Midbrain (tissue), 1 donor: ENCODE data around the gene DOK1.

ENCODE experiments used
- DNase-seq: peaks from one replicate; lab custom pipeline; 2025; lab: John Stamatoyannopoulos, UW

The DOK1 gene

DNA sequence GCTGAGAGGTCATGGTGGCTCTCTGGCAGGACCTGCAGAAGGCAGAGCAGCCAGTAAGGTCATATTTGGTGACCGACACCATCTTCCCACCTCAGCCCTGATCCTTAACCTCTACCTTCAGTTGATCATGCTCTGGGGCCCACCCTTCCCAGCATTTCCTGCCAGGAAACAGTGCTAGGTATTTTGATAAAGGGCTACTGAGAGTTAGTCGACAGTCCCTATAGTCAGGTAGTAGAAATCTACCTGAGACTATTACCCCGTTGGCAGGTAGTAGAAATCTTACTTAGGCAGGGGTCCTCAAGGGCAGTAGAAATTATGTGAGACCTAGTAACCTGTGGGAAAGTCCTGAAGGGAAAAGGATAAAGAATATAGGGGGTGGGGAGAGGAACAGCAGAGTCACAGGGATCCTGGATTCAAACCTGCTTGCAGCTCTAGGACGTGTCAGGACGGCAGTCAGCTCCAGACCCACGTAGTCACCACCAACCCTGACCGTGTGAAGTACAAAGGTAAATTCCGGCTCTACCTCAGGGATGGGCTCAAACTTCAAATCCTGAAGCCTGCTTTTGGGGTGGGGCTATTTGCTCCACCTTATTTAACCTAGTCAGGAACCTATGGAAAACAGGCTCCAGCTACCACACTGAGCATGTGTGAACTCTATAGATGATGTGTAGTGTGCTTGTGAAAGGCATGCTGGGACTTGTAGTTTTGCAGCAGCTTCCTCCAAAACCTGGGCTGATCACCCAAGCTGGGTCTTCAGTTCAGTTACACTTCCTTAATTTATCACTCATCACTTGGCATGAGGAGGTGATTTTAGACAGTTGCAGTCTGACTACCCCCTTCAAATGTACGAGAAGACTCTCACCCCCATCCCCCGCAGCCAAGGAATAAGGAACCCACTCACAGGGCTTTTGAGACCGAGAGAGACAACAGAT lies 28.5 kb upstream of the DOK1 start, which contains the start of gene DQX1:
Gene DQX1, minus strand, starts transcription at position 515 of the 932 bp plus-strand sequence. Its CDS starts 502 bp downstream, at position 13.
- no peak for DNase-seq

DNA sequence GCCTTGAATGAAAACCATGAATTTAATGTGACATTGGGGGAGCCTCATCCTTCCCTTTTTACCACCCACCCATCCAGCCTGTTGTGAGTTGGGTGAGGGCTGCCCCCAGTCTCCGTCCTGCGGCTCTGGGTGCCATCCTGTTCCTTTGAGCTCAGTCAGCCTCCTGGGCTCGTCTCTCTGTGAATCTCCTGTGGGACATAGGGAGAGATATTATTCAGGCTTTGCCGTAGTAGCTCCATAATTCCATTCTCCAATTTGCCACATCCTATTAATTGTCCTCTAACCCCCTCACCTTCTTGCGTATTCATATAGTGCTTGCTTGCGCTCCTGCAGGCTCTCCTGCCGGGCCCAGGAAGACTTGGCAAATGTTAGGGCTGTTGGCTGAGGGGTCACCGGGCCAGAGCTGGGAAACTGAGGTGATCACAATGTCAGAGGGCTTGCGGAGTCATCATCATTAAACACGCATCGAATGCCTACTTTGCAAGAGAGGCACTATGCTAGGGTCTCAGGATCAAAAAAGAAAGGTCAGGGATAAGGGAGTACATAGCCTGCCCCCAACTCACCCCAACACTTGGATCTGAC lies 27.8 kb upstream of the DOK1 start:
- no peak for DNase-seq

DNA sequence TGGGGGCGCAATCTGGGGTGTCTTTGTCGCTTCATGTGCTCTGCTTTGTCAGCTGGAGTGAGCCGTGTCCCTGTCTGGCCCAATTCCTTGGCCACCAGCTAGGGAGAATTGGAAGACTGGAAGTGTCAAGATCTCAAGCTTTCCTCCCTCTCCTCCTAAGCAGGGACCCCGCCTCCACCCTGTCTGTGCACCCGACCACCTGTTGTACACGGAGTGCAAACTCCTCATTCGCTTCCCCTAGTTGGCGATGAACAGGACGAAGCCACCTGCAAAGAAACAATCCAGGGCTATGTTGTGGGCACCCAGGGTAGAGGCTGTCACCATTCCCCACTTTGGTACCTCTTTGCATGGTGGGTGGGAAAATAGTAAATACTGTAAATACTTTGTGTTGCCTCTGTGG lies 26.8 kb upstream of the DOK1 start:
- DNase-seq = no peak

DNA sequence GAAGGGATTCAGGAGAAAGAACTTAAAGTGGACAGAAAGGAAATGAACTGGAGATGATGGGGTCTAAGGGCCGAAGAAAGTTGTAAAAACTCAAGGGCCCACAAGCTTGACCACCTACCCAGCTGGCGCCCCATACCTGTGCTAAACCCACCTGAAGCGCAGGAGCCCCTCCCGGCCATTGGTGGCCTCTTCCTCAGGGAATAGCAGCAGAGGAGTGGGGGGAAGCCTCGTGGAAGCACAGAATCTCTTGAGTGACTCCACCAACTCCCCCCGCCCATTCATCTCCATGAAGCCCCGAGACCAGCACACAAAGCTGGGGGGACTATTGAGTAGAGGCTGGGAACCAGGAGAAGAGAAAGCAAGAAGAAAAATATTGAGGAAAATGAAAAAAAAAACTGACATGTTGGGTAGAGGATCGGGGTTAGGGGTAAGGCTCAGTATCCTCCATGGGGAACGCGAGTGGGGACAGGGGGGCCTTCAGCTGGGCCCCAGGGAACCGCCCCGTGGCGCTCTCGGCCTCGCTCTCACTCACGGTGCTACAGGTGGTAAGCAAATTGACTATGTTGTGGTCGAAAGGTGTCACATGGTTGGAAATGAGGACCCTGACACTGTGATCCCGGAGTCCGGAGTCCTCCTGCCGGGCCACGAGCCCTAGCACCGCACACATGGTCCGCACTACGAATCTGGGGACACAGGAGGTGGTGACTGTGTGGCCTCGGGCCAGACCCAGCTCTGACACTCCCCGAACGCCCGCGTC lies 25.7 kb upstream of the DOK1 start:
- no peak for DNase-seq

DNA sequence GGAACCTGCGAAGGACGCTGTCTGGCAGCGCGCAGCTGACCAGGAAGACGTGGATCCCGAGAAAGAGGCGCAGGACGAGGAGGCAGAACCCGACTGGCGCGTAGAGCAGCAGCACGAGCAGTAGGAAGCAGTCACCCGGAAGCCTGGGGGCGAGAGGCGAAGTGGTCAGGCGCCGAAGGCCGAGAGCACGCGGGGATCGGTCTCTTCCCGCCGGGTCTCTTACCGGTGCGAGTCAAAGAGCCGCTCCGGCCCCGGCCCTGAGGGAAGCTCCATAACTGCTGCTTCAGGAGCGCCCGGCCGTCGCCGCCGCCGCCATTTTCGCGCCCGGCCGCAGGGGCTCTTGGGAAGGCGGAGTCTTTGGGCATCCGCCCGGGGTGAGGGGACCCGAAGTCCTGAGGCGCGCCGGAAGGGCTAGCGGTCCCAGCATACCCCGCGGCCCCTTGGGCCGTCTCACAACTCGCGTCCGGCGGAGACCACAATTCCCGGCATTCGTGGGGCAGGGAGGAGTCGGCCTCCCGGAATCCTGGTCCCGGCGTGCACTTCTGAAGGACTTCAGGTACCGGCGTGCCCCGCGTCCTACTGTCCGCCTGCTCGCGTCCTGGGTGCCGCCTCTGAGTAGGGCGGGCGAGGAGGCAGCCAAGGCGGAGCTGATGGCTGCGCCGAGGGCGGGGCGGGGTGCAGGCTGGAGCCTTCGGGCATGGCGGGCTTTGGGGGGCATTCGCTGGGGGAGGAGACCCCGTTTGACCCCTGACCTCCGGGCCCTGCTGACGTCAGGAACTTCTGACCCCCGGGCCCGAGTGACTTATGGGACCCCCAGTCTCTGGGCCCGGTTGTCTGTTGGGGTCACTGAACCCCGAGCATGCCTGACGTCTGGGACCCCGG lies 24.9 kb upstream of the DOK1 start, which contains the start of the genes AUP1 and HTRA2:
Gene AUP1, minus strand, starts transcription at position 350 of the 882 bp plus-strand sequence. Its CDS starts 77 bp downstream, at position 273.
Gene HTRA2, plus strand, starts transcription at position 577 of the 882 bp plus-strand sequence. Its CDS starts 74 bp downstream, at position 651.
- peak; percentile 99 for DNase-seq

DNA sequence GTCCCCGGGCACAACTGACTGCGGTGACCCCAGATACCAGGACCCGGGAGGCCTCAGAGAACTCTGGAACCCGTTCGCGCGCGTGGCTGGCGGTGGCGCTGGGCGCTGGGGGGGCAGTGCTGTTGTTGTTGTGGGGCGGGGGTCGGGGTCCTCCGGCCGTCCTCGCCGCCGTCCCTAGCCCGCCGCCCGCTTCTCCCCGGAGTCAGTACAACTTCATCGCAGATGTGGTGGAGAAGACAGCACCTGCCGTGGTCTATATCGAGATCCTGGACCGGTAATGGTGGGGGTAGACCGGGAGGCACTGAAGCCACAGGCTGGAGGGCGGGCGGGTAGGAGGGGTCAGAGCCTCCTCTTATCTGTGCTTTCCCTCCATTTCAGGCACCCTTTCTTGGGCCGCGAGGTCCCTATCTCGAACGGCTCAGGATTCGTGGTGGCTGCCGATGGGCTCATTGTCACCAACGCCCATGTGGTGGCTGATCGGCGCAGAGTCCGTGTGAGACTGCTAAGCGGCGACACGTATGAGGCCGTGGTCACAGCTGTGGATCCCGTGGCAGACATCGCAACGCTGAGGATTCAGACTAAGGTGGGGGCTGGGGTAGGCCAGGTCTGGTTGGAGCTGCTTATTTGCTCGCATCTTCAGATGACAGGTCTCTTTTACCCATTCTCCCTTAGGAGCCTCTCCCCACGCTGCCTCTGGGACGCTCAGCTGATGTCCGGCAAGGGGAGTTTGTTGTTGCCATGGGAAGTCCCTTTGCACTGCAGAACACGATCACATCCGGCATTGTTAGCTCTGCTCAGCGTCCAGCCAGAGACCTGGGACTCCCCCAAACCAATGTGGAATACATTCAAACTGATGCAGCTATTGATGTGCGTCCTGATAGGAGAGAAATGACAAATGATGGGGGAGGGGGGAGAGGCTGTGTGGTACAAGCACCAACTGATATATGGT lies 24.0 kb upstream of the DOK1 start:
- DNase-seq = no peak

DNA sequence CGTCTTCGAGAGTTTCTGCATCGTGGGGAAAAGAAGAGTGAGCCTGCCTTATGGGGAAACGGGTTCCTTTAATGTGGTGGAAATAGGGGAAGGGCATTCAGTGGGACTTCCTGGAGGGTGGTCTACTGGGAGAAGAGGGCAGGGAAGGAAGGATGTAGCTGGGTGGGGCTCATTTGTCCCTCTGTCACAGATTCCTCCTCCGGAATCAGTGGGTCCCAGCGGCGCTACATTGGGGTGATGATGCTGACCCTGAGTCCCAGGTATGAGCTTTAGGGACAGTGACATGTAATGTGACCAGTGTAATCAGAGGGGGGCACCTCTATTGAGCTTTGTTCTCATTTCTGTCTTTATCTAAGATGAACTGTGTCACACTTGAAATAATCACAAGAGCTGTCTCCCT lies 22.9 kb upstream of the DOK1 start:
- DNase-seq = no peak

DNA sequence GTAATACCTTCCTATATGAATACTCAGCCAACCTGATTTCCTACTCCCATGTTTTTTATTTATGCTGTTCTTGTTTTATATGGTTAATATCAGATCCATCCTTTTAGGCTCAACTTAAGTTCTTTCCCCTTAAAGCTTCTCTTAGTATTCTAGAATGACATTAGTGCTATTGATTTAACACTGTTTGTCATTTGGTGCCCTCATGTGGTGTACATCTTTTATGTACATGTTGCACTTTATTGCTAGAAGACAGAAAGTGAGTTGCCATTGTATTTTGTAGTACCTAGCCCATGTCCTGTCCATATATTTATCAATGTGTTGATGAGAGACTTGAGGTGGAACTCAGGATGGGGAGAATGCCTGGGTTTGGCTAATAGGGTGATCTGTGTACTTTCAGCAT lies 22.3 kb upstream of the DOK1 start:
- DNase-seq = no peak

DNA sequence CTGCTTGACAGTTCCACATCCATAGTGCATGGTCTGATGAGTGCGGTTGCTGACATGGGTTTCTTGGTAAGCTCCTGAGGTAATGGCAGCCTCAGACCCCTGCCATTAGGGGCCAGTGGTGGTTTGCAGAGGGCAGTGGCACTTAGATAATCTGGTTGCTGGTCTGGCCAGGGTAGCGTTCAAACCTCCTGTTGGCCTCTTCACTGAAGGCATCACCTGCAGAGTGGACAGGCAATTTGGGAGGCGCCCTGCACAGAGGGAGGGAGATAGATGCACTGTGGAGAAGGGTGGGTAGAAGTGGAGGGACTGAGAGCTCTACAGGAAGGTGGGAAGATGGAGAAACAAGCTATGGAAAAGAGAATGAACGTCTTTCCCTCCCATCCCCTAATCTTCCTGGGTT lies 21.1 kb upstream of the DOK1 start:
- DNase-seq = no peak

DNA sequence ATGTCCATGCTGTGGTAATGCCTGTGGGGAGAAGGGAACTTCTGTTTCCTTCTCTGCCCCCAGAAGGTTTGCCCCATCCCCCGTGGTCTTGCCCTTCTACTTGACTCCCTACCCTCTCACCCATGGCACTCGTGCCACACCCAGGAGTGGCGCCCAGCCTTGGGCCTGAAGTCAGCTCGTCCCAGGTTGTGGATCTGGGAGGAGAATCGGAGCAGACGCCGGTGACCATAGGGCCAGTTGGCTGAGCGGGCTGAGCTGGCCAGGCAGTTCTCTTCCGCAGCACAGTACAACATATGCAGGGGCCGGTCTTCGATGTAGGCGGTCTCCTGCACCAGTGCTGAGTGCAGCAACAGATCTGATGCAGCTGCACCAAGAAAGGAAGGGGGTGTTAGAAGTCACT lies 20.1 kb upstream of the DOK1 start:
- no peak for DNase-seq

DNA sequence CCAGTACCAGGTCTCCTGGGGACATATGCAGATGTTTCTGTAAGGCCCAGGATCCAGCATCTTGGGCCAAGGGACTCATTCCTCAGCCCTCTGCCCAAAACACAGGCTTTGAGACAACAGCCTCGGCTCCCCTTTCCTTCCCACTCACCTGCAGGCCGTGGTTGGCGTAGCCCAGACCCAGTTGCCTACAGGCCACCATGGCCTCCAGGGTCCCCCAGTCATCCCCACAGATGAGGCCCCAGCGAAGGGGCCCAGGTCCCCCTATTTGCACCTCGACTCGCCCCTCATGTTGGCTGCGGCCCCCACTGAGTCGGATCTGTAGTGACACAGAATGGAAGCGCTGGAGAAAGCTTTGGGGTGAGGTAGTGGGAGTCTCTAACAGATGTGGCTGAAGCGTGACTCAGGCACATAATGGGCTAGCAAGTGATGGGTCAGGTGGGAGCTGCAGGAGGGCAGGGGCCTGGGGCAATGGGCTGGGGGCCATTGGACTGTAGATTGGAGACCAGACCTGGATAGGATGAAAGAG lies 19.0 kb upstream of the DOK1 start:
- no peak for DNase-seq

DNA sequence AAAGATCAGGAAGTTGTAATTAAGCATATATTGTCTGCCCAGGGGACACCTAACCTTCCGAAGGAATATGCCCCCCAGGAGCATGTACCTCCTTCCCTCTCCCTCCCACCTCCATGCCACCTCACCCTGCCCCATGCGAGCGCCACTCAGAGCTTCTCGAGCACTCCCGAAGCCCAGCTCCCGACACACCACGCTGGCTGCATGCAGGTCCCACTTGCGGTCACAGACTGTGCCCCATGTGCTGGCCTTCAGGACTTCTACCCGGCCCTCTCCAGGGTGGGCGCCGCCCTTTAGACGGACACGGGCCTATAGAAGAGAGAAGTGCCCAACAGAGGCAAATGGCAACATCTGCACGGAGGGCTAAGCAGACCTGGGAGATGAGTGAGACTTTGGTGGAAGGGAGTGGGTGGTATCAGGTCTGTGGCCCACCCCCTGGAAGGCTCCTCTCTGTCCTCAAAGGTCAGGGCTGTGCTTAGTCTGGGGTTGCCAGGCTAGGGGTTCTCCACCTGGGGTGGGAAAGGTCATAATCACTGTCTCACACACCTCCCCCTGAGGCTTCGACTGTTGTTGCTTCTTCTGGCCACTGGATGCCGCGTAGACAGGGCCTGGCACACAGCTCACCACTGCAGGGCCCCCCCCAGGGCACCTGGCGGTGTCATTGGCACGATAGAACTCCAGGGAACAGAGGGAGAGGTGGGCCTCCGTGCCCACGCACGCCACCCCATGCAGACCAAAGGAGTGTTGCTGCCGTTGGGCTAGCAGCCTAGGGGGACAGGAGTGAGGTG lies 18.2 kb upstream of the DOK1 start:
- no peak for DNase-seq

DNA sequence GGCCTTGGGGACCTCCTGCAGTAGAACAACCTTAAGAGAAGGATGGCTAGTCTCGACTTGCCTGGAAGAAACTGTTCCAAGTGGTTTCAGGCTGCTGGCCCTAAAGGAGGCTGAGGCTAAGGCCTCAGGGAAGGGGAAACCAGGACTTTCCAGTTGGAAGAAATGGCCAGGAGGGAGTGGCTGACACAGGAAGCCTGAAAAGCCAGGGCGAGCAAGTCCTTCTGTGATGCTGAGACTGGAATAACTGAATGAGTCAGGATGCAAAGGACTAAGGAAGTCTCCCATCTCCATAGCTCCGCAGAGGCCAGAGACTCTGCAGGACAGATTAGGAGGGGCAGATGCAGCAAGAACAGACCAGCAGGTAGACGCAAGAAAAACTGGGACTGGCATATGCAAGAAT lies 17.4 kb upstream of the DOK1 start:
- no peak for DNase-seq

DNA sequence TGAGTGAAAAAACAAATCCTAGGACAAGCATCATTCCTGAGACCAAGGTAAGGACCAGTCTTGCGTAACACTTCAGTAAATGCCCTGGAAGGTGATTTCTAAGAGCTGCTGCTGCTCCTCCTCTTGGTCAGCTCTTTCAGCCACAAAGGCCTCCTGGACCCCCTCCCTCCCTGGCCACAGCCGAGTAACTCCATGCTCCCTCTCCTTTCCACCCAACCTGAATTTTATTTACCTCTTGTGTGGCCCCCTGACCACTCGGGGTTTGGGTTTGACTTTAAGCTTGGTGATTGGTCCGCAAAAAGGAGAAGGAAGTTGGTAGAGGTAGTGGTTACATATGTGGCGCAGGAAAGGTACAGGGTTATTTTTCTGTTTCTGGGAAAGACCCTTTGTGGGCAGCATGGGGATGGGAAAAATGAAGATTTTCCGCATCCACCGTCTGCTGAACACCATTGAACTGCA lies 15.6 kb upstream of the DOK1 start:
- no peak for DNase-seq

DNA sequence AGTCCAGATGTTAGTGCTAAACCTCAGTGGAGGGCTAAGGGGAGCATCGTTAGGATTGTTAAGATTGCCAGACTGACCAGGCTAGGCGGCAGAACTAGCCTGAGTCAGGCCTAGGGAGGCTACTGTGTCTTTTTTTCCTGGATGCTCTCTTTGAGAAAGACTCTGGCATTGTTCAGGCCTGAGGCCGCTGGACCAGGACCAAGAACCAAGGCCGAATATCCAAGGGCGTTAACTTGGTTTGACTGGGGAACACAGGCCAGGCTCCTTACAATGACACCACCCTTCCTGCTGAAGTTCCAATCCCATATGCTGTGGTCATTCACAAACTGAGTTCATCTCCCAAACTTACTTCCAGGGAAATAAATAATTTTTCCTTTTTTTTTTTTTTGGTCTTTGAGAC lies 14.2 kb upstream of the DOK1 start:
- DNase-seq = no peak

DNA sequence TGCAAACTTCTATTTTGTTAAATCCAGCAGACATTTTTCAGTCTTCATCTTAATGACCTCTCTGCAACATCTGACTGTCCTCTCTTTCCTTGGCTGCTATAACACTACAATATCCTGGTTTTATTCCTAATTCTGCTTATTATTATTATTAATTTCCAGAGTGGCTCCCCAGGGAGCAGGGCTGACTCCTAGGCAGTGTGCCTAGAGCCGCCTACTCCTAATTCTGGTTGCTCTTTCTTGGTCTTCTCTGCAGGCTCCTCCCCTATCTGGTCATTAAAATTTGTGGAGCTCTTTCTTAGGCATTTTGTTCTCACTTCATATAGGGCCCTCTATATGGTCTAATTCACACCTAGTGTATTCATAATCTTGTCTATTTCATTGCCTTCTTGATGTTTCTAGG lies 11.5 kb upstream of the DOK1 start:
- no peak for DNase-seq

DNA sequence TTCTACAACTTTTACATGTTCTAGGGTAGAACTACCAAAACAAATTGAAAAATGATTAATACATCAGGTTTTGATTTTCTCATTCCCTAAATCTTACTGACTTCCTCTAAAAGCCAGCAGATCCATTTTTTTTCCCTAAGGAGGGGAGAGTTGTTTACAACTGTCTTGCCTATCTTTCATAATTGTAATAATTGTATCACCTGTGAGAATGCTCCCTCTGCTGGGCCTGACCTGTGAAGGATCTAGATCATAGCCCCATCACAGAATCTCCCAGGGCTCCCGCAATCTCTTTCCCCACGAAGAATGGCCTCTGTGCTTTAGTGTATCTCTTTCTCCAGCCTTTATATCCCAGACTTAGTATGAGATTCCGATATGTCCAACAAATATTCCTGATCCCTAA lies 9.9 kb upstream of the DOK1 start:
- DNase-seq = no peak

DNA sequence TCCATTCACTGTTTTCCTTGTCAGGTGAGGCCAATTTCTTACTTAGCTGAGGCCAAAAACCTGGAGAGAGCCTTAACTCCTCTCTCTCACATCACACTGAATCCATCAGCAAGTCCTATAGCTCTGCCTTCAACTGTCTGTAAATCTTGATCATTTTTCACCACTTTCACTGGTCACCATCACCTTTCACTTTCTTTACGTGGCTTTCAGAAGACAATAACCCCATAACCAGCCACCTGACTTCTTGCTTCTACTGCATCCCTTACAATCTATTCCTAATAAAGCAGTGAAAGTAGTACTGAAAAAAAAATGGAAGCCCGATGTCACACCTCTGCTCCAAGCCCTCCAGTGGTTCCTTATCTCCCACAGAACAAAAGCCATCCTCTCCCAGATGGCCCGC lies 8.5 kb upstream of the DOK1 start:
- DNase-seq = no peak

DNA sequence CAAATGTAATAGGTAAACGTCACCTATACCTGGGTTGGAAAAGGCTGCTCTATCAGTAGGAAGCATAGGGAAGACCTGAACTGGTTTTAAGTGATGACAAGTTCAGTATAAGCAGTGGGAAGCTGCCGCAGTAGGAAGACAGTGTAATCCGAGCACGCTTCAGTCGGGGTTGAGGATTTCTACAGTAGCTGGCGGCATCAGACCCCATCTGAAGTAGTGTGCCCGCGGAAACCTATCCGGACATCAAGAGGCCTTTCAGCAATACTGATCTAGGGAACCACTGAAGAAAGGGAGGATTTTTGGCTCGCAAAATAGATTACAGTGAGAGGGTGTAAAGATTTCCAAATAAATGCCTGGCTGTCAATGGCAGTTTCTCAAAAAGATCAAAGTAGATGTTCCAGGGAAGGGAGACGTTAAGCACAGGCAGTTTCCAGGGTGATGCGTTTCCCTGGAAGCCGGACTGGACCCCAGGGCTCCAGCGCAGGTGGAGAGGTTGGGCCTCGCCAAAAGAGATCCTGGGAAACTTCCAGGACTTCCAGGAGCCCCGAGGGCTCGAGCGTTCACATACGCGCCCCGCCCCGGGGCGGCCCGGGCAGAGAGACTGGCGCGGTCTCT lies 6.1 kb upstream of the DOK1 start:
- no peak for DNase-seq
